Ammon's horn (tissue), 1 donor: ENCODE measurements around the gene EIF4G3.
"Not testable (repeated sequence)": the region's sequence is repeated elsewhere in the genome, so short reads cannot be mapped to it uniquely, and the experiment has no call there.

Experiments
- DNase-seq: peaks from one replicate; pipeline ENCODE4 v3.0.0-alpha.2; 2016; ENCODE audit warnings: low spot score

EIF4G3 gene

GRCh38 chr1:21065851-21066250, 110.8 kb downstream of the EIF4G3 start:
- DNase-seq = no peak

- DNase-seq = no peak
Measured at GRCh38 chr1:21064057-21064456, 112.6 kb downstream of the EIF4G3 start.

GRCh38 chr1:21060523-21060922, 116.2 kb downstream of the EIF4G3 start:
- no peak for DNase-seq

GRCh38 chr1:21059021-21059420, 117.7 kb downstream of the EIF4G3 start:
- DNase-seq = no peak

- no peak for DNase-seq
Measured at GRCh38 chr1:21058035-21058793, 118.5 kb downstream of the EIF4G3 start.

- DNase-seq = not testable (repeated sequence)
Measured at GRCh38 chr1:21053189-21053928, 123.3 kb downstream of the EIF4G3 start.

- no peak for DNase-seq
Measured at GRCh38 chr1:21052034-21052433, 124.7 kb downstream of the EIF4G3 start.

GRCh38 chr1:21051177-21051825, 125.4 kb downstream of the EIF4G3 start:
- DNase-seq = no peak

GRCh38 chr1:21050031-21050430, 126.7 kb downstream of the EIF4G3 start:
- DNase-seq = no peak

GRCh38 chr1:21048462-21048861, 128.2 kb downstream of the EIF4G3 start:
- no peak for DNase-seq

- no peak for DNase-seq
Measured at GRCh38 chr1:21046132-21046531, 130.6 kb downstream of the EIF4G3 start.

GRCh38 chr1:21045351-21045750, 131.3 kb downstream of the EIF4G3 start:
- no peak for DNase-seq

- no peak for DNase-seq
Measured at GRCh38 chr1:21042929-21043605, 133.6 kb downstream of the EIF4G3 start.

- DNase-seq = no peak
Measured at GRCh38 chr1:21041541-21041940, 135.2 kb downstream of the EIF4G3 start.

GRCh38 chr1:21037091-21037490, 139.6 kb downstream of the EIF4G3 start:
- DNase-seq = no peak

GRCh38 chr1:21035794-21036193, 140.9 kb downstream of the EIF4G3 start:
- DNase-seq = no peak

- DNase-seq = peak; percentile 24
Measured at GRCh38 chr1:21034725-21035628, 141.7 kb downstream of the EIF4G3 start.

GRCh38 chr1:21032741-21033140, 144.0 kb downstream of the EIF4G3 start:
- DNase-seq = no peak

GRCh38 chr1:21030181-21030580, 146.5 kb downstream of the EIF4G3 start:
- DNase-seq = no peak

- DNase-seq = no peak
Measured at GRCh38 chr1:21028520-21029145, 148.1 kb downstream of the EIF4G3 start.

GRCh38 chr1:21027805-21028204, 148.9 kb downstream of the EIF4G3 start:
- no peak for DNase-seq
